ENCODE data around the gene SLC66A2.

The SLC66A2 gene

GRCh38 chr18:79876497-79876896 is 75.0 kb downstream of the SLC66A2 start:
- no peaks in the 10 kb centered on the region for H3K27me3 ChIP-seq (ENCODE audit: insufficient read depth, poor library complexity, severe bottlenecking)
- no peak for TF ChIP-seq GABPA (IDR thresholded peaks at IDR 0.05; ENCODE audit: low read depth)
- TF ChIP-seq, protein P1, sequence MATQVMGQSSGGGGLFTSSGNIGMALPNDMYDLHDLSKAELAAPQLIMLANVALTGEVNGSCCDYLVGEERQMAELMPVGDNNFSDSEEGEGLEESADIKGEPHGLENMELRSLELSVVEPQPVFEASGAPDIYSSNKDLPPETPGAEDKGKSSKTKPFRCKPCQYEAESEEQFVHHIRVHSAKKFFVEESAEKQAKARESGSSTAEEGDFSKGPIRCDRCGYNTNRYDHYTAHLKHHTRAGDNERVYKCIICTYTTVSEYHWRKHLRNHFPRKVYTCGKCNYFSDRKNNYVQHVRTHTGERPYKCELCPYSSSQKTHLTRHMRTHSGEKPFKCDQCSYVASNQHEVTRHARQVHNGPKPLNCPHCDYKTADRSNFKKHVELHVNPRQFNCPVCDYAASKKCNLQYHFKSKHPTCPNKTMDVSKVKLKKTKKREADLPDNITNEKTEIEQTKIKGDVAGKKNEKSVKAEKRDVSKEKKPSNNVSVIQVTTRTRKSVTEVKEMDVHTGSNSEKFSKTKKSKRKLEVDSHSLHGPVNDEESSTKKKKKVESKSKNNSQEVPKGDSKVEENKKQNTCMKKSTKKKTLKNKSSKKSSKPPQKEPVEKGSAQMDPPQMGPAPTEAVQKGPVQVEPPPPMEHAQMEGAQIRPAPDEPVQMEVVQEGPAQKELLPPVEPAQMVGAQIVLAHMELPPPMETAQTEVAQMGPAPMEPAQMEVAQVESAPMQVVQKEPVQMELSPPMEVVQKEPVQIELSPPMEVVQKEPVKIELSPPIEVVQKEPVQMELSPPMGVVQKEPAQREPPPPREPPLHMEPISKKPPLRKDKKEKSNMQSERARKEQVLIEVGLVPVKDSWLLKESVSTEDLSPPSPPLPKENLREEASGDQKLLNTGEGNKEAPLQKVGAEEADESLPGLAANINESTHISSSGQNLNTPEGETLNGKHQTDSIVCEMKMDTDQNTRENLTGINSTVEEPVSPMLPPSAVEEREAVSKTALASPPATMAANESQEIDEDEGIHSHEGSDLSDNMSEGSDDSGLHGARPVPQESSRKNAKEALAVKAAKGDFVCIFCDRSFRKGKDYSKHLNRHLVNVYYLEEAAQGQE (IDR thresholded peaks at IDR 0.05; ENCODE audit: insufficient replicate concordance, low read depth): no peak
- H3K27ac ChIP-seq (replicated peaks): no peak overlapping the region
- no peak for DNase-seq (ENCODE audit: low read depth in 1 of 2, low spot score in 1 of 2)
- H3K4me3 ChIP-seq (replicated peaks; ENCODE audit: insufficient read depth, low read length): no peak overlapping the region

DNA sequence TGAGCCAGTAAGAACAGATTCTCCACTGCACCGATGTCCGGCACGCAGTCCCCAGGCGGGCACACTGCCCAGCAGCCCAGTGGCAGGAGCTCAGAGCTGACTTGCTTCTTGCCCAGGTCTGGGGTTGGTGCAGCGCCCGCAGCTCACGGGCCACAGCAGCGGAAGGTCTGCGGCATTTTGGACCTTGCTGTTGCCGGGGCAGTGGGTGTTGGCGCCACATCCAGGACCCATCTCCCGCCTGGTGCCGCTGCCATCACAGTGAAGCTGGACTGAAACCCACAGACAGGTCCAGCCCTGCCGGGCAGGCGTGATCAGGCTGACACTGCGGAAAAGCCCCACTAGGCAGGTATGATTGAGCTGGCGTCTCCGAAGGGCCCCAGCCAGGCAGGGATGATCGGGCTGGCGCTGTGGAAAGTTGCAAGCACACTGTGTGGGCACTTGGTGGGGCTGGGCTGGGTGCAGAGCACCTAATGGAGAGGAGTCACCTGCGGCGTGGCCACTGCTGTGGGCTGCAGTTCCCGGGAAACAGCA is 75.5 kb downstream of the SLC66A2 start:
- Histone ChIP-seq H3K4me3 (replicated peaks; ENCODE audit: insufficient read depth, low read length) (no peak overlapping the region), H3K27me3 (ENCODE audit: insufficient read depth, poor library complexity, severe bottlenecking) (no peaks in the 10 kb centered on the region), H3K27ac (replicated peaks) (no peak overlapping the region)
- DNase-seq (ENCODE audit: low read depth in 1 of 2, low spot score in 1 of 2): no peak
- TF ChIP-seq POLR2AphosphoS5 (IDR thresholded peaks at IDR 0.05; ENCODE audit: low read depth): no peak

- DNase-seq (ENCODE audit: low read depth in 1 of 2, low spot score in 1 of 2): no peak
- Histone ChIP-seq H3K4me3 (replicated peaks; ENCODE audit: insufficient read depth, low read length) (no peak overlapping the region), H3K27ac (replicated peaks) (no peak overlapping the region), H3K27me3 (ENCODE audit: insufficient read depth, poor library complexity, severe bottlenecking) (no peaks in the 10 kb centered on the region)
- TF ChIP-seq, protein P1 (IDR thresholded peaks at IDR 0.05; ENCODE audit: insufficient replicate concordance, low read depth): no peak
- TF ChIP-seq GABPA (IDR thresholded peaks at IDR 0.05; ENCODE audit: low read depth): no peak
- TF ChIP-seq, protein P2, sequence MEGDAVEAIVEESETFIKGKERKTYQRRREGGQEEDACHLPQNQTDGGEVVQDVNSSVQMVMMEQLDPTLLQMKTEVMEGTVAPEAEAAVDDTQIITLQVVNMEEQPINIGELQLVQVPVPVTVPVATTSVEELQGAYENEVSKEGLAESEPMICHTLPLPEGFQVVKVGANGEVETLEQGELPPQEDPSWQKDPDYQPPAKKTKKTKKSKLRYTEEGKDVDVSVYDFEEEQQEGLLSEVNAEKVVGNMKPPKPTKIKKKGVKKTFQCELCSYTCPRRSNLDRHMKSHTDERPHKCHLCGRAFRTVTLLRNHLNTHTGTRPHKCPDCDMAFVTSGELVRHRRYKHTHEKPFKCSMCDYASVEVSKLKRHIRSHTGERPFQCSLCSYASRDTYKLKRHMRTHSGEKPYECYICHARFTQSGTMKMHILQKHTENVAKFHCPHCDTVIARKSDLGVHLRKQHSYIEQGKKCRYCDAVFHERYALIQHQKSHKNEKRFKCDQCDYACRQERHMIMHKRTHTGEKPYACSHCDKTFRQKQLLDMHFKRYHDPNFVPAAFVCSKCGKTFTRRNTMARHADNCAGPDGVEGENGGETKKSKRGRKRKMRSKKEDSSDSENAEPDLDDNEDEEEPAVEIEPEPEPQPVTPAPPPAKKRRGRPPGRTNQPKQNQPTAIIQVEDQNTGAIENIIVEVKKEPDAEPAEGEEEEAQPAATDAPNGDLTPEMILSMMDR (IDR thresholded peaks at IDR 0.05; ENCODE audit: insufficient read depth, low read length): no peak
- TF ChIP-seq POLR2AphosphoS5 (IDR thresholded peaks at IDR 0.05; ENCODE audit: low read depth): no peak
- no peak for TF ChIP-seq SPI1 (IDR thresholded peaks at IDR 0.05; ENCODE audit: borderline replicate concordance, low read depth)
Observed at GRCh38 chr18:79875531-79875919, 75.9 kb downstream of the SLC66A2 start.

DNA sequence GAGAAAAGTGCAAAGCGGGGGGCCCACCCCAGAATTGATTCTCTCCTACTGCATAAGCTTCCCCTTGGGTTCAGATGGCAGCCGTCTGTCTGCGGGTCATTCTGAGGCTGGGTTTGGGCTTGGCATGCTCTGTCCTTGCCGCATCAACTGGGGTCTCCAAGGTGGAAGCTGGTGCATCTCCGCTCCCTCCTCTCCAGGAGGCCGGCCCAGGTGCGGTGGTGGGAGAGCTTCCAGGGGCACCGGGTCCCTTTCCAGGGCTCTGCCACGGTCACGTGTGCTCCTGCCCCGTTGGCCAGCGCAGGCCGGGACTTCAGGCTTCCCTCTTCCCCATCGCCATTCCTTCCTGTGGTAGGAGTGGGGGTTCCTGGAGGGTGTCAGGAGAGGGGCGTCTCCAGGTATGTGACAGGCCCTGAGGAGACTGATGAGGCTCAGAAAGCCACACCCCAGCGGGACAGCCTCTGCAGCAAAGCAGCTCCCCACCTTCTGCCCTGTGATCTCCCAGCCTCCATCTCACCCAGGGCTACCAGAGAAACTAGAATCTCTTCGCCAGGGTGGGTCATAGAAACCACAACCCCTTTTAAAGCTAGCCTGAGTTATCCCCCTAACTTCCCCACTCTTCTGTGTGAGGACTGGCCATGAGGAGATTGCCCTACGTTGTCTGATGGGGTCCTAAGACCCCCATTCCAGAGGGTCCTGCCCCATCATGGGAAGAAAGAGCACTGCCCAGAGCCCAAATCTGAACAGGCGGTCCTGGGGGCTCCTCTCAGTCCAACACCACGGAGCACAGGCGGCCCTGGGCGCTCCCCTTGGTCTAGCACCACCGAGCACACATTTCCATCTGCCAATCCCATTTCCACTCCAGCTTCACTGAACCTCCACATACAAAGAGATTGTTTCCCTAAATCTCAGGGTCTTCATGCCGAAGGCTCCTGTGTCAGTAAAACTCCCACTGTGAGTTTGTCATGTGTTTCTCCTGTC is 76.6 kb downstream of the SLC66A2 start:
- no peaks in the 10 kb centered on the region for H3K27me3 ChIP-seq (ENCODE audit: insufficient read depth, poor library complexity, severe bottlenecking)
- H3K4me3 ChIP-seq (replicated peaks; ENCODE audit: insufficient read depth, low read length): no peak overlapping the region
- DNase-seq (ENCODE audit: low read depth in 1 of 2, low spot score in 1 of 2): no peak
- TF ChIP-seq POLR2AphosphoS5 (IDR thresholded peaks at IDR 0.05; ENCODE audit: low read depth) (no peak), SPI1 (IDR thresholded peaks at IDR 0.05; ENCODE audit: borderline replicate concordance, low read depth) (no peak)
- TF ChIP-seq, protein P2 (IDR thresholded peaks at IDR 0.05; ENCODE audit: insufficient read depth, low read length): no peak
- TF ChIP-seq, protein P1 (IDR thresholded peaks at IDR 0.05; ENCODE audit: insufficient replicate concordance, low read depth): no peak
- H3K27ac ChIP-seq (replicated peaks): no peak overlapping the region
